ENCODE data around the gene RRP12. TPM values are rescaled to one million over a fixed set of nuclear protein-coding genes. Genes with fewer than 3 reads are reported as not detected.

RRP12 gene
- total and polyA plus RNA-seq, 9 of the 15 experiments (the other 6 are each of a cell fraction or from before 2014, with no cell fraction given) = 4.6 to 68.2 (median 21.8) TPM

- TF ChIP-seq, protein P1, sequence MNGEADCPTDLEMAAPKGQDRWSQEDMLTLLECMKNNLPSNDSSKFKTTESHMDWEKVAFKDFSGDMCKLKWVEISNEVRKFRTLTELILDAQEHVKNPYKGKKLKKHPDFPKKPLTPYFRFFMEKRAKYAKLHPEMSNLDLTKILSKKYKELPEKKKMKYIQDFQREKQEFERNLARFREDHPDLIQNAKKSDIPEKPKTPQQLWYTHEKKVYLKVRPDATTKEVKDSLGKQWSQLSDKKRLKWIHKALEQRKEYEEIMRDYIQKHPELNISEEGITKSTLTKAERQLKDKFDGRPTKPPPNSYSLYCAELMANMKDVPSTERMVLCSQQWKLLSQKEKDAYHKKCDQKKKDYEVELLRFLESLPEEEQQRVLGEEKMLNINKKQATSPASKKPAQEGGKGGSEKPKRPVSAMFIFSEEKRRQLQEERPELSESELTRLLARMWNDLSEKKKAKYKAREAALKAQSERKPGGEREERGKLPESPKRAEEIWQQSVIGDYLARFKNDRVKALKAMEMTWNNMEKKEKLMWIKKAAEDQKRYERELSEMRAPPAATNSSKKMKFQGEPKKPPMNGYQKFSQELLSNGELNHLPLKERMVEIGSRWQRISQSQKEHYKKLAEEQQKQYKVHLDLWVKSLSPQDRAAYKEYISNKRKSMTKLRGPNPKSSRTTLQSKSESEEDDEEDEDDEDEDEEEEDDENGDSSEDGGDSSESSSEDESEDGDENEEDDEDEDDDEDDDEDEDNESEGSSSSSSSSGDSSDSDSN (IDR thresholded peaks at IDR 0.05; ENCODE audit: borderline replicate concordance in 1 of 2, low read depth in 2 of 2, low read length in 2 of 2) = peak; percentile 48 to 79; a peak in 1 of 4 replicates
- 0 out of 2 replicates have a peak, but pooled peaks have one; percentile 11 for TF ChIP-seq ZNF263 (CRISPR knock-in tag; IDR thresholded peaks at IDR 0.05; ENCODE audit: borderline replicate concordance)
- TF ChIP-seq SPI1 (IDR thresholded peaks at IDR 0.05; ENCODE audit: borderline replicate concordance, low read depth, low read length) = peak; percentile 77; the same call in 1 of the 2 replicates
- TF ChIP-seq ZNF431 (CRISPR knock-in tag; IDR thresholded peaks at IDR 0.05) = peak; percentile 44
- TF ChIP-seq MYNN (IDR thresholded peaks at IDR 0.05) = no peak
- TF ChIP-seq MYNN (CRISPR knock-in tag; IDR thresholded peaks at IDR 0.05) = no peak
- TF ChIP-seq ZBTB7A (IDR thresholded peaks at IDR 0.05; ENCODE audit: borderline replicate concordance, control insufficient read depth, low read depth, low read length) = peak; percentile 10; the same call in 1 of the 2 replicates
- TF ChIP-seq HNRNPLL (IDR thresholded peaks at IDR 0.05; ENCODE audit: low read depth, low read length, poor library complexity, severe bottlenecking) = peak; percentile 7
- TF ChIP-seq, protein P2, sequence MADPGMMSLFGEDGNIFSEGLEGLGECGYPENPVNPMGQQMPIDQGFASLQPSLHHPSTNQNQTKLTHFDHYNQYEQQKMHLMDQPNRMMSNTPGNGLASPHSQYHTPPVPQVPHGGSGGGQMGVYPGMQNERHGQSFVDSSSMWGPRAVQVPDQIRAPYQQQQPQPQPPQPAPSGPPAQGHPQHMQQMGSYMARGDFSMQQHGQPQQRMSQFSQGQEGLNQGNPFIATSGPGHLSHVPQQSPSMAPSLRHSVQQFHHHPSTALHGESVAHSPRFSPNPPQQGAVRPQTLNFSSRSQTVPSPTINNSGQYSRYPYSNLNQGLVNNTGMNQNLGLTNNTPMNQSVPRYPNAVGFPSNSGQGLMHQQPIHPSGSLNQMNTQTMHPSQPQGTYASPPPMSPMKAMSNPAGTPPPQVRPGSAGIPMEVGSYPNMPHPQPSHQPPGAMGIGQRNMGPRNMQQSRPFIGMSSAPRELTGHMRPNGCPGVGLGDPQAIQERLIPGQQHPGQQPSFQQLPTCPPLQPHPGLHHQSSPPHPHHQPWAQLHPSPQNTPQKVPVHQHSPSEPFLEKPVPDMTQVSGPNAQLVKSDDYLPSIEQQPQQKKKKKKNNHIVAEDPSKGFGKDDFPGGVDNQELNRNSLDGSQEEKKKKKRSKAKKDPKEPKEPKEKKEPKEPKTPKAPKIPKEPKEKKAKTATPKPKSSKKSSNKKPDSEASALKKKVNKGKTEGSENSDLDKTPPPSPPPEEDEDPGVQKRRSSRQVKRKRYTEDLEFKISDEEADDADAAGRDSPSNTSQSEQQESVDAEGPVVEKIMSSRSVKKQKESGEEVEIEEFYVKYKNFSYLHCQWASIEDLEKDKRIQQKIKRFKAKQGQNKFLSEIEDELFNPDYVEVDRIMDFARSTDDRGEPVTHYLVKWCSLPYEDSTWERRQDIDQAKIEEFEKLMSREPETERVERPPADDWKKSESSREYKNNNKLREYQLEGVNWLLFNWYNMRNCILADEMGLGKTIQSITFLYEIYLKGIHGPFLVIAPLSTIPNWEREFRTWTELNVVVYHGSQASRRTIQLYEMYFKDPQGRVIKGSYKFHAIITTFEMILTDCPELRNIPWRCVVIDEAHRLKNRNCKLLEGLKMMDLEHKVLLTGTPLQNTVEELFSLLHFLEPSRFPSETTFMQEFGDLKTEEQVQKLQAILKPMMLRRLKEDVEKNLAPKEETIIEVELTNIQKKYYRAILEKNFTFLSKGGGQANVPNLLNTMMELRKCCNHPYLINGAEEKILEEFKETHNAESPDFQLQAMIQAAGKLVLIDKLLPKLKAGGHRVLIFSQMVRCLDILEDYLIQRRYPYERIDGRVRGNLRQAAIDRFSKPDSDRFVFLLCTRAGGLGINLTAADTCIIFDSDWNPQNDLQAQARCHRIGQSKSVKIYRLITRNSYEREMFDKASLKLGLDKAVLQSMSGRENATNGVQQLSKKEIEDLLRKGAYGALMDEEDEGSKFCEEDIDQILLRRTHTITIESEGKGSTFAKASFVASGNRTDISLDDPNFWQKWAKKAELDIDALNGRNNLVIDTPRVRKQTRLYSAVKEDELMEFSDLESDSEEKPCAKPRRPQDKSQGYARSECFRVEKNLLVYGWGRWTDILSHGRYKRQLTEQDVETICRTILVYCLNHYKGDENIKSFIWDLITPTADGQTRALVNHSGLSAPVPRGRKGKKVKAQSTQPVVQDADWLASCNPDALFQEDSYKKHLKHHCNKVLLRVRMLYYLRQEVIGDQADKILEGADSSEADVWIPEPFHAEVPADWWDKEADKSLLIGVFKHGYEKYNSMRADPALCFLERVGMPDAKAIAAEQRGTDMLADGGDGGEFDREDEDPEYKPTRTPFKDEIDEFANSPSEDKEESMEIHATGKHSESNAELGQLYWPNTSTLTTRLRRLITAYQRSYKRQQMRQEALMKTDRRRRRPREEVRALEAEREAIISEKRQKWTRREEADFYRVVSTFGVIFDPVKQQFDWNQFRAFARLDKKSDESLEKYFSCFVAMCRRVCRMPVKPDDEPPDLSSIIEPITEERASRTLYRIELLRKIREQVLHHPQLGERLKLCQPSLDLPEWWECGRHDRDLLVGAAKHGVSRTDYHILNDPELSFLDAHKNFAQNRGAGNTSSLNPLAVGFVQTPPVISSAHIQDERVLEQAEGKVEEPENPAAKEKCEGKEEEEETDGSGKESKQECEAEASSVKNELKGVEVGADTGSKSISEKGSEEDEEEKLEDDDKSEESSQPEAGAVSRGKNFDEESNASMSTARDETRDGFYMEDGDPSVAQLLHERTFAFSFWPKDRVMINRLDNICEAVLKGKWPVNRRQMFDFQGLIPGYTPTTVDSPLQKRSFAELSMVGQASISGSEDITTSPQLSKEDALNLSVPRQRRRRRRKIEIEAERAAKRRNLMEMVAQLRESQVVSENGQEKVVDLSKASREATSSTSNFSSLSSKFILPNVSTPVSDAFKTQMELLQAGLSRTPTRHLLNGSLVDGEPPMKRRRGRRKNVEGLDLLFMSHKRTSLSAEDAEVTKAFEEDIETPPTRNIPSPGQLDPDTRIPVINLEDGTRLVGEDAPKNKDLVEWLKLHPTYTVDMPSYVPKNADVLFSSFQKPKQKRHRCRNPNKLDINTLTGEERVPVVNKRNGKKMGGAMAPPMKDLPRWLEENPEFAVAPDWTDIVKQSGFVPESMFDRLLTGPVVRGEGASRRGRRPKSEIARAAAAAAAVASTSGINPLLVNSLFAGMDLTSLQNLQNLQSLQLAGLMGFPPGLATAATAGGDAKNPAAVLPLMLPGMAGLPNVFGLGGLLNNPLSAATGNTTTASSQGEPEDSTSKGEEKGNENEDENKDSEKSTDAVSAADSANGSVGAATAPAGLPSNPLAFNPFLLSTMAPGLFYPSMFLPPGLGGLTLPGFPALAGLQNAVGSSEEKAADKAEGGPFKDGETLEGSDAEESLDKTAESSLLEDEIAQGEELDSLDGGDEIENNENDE (IDR thresholded peaks at IDR 0.05; ENCODE audit: low read depth, low read length) = no peak
- TF ChIP-seq, protein P3, sequence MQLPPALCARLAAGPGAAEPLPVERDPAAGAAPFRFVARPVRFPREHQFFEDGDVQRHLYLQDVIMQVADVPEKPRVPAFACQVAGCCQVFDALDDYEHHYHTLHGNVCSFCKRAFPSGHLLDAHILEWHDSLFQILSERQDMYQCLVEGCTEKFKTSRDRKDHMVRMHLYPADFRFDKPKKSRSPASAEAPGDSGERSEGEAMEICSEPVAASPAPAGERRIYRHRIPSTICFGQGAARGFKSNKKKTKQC (CRISPR knock-in tag; IDR thresholded peaks at IDR 0.05) = 0 out of 2 replicates have a peak, but pooled peaks have one; percentile 29
- TF ChIP-seq ZNF444 (CRISPR knock-in tag; IDR thresholded peaks at IDR 0.05) = no peak
Observed at GRCh38 chr10:97333601-97334369, 67.4 kb downstream of the RRP12 start (continued).

Measured in K562 (cell line).